NCI-H526 (cell line): ENCODE data around the gene FBXL20.
"Not testable (repeated sequence)": the region's sequence is repeated elsewhere in the genome, so short reads cannot be mapped to it uniquely, and the experiment has no call there.

Source experiments
- DNase-seq, 2 experiments: peaks; one replicate each; lab custom pipeline; 2025; lab: John Stamatoyannopoulos, UW

The FBXL20 gene

GRCh38 chr17:39251997-39252396, 149.4 kb downstream of the FBXL20 start:
- no peak for DNase-seq

DNA sequence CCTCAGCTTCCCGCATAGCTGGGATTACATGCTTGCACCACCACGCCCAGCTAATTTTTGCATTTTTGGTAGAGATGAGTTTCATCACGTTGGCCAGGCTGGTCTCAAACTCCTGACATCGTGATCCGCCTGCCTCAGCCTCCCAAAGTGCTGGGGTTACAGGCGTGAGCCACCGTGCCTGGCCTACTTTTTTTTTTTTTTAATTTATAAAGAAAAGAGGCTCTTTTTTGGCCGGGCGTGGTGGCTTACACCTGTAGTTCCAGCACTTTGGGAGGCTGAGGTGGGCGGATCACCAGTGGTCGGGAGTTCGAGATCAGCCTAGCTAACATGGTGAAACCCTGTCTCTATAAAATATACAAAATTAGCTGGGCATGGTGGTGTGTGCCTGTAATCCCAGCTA, 151.3 kb downstream of the FBXL20 start:
- not testable (repeated sequence) for DNase-seq

DNA sequence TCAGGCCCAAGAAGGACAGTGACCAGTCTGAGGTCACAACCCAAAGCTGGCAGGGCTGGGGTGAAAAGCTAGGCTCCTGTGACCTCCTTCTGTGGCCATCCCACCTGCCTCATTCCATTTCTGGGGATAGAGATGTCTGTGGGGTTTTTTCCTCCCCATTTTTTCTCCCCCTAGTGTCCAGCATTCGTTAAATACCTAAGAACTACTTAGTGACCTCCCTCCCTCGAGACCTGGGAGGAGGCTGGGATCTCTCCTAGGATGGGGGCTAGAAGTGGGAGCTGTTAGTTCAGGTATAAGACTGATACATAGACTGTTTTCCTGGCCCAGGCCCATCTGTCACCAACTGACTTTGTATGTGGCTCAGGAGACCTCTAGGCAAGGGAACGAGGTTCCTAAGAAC, 155.2 kb downstream of the FBXL20 start:
- DNase-seq, result no peak

GRCh38 chr17:39244600-39245570, 156.5 kb downstream of the FBXL20 start:
- peak; percentile 65 to 93 for DNase-seq

DNA sequence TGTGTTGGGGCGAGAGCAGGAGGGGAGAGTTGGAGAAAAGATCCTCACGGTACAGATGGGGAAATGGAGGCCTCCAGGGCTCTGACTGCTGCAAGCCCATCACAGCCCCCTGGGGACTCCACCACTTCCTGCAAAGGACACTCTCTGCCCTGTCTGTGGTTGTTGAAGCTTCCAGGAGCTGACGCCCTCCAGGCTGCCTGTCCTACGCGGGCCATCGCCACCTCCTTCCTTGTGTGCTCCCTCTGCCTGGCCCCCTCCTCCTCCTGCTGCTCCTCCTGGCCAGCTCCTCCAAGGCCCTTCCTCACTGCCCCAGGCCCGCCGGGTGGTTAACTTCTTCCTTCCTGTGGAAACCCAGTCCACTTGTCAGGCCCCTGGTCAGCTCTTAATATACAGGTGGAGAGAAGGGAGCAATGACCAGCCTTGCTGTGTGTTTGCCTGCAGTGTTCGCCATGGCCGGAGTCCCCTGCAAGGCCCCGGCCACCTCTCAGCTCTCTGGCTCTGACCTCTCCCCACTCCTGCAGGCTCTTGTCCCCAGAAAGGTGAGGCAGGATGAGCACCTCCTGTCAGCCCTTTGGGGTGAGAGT, 157.3 kb downstream of the FBXL20 start:
- DNase-seq, result peak in 1 of 2 experiments; percentile 28

GRCh38 chr17:39243155-39243554, 158.3 kb downstream of the FBXL20 start:
- no peak for DNase-seq

DNA sequence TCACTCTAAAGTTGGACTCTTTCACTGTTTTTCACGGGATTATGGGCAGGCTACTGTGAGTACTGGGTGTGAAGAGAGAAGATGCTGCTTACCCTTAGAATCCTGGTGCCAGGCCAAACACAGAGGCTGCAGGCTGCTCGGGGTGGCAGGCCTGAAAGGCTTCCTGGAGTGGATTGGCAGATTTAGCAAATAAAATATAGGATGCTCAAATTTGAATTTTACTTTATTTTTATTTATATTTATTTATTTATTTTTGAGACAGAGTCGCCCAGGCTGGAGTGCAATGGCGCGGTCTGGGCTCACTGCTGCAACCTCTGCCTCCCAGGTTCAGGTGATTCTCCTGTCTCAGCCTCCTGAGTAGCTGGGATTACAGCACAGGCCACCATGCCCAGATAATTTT, 160.8 kb downstream of the FBXL20 start:
- DNase-seq, result no peak

DNA sequence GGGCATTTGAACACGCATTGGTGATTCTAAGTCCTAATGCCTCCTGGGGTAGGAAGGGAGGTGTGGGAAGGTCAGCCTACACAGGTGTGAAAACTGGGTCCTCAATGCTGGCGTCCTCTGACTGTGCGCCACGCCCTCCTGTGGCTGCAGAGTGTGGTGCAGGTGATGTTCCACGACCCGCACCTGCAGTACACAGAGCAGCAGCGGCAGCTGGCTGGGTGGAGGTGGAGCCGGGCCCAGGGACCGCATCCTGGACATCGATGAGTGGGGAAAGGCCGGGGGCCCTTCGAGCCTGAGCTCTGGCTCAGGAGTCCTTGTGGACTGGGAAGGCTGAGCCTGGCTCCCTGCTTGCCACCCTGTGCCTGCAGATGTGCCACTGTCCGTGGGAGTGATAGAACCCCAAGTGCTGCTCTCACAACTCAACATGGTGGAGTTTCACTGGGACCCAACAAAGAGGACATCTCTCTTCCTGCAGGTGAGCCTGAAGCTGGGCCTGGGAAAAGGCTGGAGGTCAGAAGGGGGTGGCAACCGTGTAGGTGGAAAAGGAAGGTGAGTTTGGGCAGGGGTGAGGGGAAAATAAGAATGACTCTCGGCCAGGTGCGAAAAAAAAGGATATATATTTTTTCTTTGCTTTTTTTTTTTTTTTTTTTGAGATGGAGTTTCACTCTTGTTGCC, 161.6 kb downstream of the FBXL20 start:
- DNase-seq, result peak; percentile 43 to 82

DNA sequence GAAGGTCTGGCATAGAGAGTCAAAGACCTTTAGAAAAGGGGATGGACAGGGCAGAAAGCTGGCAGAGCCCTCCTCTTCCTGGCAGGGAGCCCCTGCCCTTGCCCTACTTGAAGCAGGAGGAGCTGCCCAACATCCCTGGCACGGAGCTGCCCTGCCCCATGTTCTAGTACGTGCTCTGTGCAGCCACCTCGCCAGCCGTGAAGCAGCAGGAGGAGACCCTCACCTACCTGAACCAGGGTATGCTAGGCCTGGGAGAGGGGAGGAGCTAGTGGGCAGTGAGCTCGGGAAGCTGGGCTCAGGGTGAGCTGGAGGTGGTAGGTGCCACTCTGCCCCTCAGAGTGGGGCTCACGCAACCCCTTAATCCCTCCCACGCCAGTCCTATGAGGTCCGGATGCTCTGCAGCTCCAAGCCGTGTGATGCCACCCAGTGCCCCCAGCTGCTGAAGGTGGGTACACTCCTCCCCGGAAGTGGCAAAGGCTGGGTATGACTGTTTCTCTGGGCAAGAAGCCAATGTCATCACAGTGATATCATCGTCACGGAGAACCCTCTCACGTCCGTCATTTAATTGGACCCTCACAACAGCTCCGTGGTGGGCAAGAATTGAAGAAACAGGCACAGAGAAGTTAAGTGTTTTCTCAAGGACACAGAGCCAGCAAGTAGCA, 163.0 kb downstream of the FBXL20 start:
- no peak for DNase-seq

DNA sequence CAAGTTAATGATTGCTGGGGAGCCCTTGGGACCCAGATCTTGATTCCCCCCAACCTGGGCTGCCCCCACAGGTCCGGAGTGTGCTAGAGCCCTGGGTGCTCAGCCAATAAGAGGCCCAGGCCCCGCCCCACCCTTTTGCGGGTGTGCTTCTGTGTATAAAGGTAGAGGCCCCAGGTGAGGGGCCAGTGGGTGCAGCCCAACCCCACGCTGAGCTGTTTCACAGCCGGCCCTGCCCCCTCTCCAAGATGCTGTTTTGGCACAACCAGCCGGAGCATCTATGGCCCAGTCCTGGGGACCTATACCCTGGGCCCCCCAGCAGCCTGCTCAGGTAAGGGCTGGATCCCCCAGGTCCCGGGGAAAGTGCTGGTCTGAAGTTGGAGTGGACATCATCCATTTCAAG, 163.8 kb downstream of the FBXL20 start:
- no peak for DNase-seq

- no peak for DNase-seq
Measured at GRCh38 chr17:39236981-39237441, 164.4 kb downstream of the FBXL20 start.

- DNase-seq, result no peak
Measured at GRCh38 chr17:39236450-39236927, 164.9 kb downstream of the FBXL20 start.

- peak; percentile 32 to 69 for DNase-seq
Measured at GRCh38 chr17:39235555-39236449, 165.6 kb downstream of the FBXL20 start.

DNA sequence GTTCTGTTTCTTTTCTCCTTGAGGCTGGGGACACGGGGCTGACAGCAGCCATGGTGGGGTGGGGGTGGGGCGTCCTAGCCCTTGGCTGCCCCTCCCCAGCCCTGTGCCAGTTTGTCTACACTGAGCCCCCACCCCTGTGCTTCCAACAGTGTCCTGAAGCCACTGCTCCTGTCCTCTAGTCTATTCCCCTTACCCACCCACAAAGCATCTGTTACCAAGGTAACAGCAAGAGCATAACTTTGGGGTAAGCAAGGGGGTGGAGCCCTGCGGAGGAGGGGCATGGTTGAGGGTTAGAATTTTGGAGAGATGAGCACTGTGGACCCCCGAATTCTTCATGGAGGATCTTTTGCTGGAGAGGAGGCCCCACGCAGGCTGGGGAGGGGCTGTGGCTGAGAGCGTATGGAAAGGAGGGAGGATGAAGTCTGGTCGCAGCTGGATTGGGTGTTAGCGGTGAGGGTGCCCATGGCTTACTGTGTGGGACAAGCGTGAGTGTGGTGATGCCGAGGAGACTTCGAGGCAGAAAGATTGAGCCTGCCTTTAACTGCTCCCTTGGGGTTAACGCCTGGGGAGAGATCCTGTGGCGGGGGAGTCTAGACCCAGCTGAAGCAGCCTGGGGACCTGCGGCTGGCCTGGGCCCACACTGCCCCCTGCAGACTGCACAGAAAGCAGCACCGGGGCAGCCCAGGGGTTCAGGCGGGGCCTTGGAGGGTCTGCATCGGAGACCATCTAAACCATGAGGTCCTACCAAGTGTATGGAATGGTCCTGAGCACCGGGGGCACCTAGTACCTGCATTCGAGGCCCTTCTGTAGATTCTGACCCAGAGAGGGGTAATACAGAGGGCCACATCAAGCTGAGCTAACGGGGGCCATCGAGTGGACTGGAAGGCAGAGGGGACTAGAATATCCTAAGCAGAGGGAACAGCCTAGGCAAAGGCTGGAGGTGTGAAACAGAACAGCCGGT, 169.6 kb downstream of the FBXL20 start:
- DNase-seq, result peak; percentile 36 to 80

GRCh38 chr17:39231091-39231561, 170.3 kb downstream of the FBXL20 start:
- peak in 1 of 2 experiments; percentile 45 for DNase-seq

DNA sequence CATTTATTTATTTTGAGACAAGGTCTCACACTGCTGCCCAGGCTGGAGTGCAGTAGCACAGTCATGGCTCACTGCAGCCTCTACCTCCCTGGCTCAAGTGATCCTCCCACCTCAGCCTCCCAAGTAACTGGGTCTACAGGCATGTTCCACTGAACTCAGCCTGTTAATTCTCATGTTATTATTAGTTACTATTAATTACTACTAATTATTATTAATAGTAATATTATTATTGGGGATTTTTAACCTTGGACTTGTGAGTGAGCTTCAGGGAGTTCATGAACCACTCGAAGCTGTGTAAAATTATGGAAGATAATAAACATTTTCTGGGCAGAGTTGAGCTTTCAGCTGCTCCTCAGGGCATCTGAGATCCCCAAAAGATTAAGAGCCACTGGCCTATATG, 171.1 kb downstream of the FBXL20 start:
- DNase-seq, result no peak

- peak in 1 of 2 experiments; percentile 22 for DNase-seq
Measured at GRCh38 chr17:39229274-39229913, 172.0 kb downstream of the FBXL20 start.

DNA sequence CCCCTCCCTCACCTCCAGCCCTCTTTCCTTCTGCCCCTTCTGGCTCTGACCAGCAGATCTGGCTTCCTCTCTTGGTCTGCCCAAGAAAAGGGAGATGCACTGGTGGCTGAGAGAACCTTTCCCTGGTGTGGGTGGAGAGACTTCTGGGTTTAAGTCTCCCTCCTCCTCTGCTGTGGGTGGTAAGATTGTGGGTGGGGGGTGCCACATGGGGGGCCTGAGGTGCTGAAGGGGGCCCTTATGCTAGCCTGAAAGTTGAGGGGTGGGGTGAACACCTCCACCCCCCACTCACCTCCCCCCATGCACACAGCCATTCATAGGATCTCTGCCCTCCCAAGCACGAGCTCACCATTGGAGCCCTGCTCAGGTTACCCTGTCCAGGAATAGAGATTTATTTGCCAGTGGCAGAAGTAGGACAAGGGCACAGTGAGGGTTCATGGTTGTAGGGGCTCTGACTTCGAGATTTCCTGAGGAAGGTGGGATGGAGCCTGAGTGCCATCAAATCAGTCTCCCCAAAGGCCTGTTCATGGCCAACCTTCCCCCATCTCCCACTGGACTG, 174.0 kb downstream of the FBXL20 start:
- no peak for DNase-seq
